ENCODE measurements around the gene MYOM1.
A peak's percentile ranks its signal among the peaks of the same experiment; 100 is the strongest.
"Not testable (repeated sequence)": the region's sequence is repeated elsewhere in the genome, so short reads cannot be mapped to it uniquely, and the experiment has no call there.

MYOM1 gene

DNA sequence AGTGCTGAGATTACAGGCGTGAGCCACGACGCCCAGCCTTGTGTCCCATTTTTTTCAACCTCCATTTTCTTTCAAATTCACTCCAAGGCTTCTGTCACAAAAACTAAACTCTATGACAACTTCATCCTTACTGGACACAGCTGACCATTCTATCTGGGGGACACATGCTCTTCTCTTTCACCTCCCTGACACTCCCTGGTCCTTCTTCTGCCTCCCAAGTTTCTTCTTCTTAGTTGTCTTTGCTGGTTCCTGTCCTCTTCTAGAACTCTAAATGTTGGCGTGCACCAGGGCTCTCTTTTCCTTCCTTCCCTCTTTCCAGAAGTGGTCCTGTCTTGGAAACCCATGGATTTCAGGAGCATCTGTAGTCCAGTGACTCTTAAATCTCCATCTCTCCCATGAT, 166.7 kb downstream of the MYOM1 start:
- DNase-seq, result no peak

DNA sequence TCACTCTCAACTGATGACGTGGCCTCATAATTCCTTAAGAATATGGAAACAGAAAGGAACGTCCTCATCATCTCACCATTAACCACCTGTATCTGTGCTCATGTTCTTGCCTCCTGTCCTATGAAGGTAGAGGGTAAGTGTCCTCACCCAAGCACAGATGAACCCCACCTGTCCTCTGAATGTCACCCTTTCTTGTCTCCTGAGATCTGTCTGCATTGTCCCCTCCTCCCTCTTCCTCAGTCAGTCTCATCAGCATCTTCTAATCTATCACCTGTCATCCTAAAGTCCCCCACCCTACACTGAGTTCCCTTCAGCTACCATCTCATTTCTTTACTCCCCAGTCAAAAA, 167.4 kb downstream of the MYOM1 start:
- DNase-seq, result no peak

GRCh38 chr18:3051718-3052410, 167.9 kb downstream of the MYOM1 start:
- peak; percentile 68 for DNase-seq

- not testable (repeated sequence) for DNase-seq
These were observed 169.8 kb downstream of the MYOM1 start for GRCh38 chr18:3049897-3050454.

DNA sequence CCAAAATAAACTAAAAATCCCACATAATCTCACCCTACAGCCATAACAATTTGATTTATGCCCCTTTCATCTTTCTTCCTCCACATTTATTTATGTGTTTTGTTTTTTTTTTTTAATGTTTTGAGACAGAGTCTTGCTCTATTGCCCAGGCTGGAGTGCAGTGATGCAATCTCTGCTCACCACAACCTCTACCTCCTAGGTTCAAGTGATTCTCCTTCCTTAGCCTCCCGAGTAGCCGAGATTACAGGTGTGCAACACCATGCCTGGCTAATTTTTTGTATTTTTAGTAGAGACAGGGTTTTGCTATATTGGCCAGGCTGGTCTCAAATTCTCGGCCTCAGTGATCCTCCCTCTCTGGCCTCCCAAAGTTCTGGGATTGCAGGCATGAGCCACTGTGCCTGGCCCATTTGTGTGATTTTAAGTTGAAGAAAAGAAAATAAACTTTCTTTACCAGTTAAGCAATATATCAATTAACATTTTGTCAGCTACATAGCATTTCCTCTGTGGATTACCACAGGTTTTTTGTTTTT, 170.9 kb downstream of the MYOM1 start:
- DNase-seq, result no peak

DNA sequence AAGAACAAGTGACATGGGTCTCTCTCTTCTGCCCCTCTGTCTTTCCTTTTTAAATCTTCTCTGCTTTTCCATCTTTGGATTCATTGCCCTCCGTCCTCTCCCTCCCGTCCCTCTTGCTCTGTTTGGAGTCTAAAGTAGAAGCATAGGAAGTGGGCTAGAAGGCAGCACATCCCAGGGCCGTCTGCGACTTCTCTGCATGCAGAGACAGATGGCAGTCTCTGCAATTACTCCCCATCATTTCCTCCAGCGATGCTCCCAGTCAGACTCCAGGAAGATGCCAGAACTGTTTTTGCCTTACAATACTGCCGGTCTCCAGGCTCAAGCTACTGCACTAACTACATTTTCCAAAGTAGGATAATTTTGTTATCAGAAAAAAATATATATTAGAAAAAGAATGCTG, 171.6 kb downstream of the MYOM1 start:
- DNase-seq, result no peak

DNA sequence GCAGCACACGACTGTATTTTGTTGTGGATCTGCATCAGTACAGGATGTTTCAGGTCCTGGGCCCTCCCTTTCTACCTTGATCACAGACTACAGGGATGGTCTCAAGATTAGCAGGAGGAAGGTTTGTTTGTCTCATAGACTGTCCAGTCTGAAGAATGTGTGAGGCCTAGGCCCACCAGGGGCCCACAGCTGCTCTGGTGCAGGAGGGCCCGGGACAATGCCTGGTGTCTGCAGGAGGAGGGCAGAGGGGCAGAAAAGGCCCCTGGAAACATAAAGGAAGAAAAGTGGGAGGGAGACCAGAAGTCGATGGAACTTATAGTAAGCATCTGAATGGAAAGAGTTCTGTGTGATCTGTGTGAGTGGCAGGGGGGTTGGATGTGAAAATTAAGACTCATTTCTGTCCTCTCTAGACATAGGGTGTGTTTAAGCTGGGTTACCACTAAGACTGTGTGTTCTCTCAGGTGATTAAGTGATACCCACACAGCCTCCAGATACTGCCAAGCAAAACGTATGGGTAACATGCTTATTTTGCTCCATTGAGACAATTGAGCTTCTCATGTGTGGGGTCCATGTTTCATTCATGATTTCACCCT, 173.5 kb downstream of the MYOM1 start:
- DNase-seq, result no peak

GRCh38 chr18:3044931-3045698, 174.7 kb downstream of the MYOM1 start:
- DNase-seq, result no peak

DNA sequence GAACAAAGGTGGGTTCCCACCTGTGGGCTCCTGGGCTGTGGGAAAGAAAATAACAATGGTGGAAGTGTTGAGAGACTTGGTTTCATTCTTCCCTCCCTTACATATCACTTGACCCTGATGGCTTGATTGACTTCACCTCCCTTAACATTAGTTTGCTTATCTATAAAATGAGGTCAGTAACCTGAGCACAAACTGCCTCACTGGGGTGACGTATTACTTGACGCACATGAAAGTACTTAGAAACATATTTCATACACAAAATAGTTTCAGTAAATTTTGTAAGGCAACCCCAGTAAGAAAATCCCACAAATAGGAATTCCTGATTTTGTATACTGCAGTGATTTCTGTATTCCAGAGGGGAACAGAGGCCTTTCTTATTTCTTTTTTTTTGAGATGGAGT, 177.4 kb downstream of the MYOM1 start:
- DNase-seq, result no peak

- no peak for DNase-seq
These were observed 177.9 kb downstream of the MYOM1 start for GRCh38 chr18:3041843-3042242.

GRCh38 chr18:3040881-3041280, 178.9 kb downstream of the MYOM1 start:
- no peak for DNase-seq

DNA sequence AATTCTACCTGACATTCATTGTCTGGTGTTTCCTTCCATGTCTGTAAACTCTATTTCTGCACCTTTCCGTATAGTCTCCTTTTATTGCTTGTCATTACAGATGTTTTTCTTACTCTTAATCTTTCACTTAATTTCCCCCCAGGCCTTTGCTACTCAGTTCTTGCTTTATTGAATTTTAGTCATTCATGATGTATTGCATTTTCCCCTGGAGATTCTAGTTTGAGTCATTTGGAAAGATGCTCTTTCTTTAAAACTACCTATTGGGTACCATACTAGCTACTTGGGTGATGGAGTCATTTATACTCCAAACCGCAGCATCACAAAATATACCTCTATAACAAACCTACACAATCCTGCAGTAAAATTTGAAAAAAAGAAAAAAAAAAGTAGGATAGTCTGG, 179.6 kb downstream of the MYOM1 start:
- DNase-seq, result no peak

DNA sequence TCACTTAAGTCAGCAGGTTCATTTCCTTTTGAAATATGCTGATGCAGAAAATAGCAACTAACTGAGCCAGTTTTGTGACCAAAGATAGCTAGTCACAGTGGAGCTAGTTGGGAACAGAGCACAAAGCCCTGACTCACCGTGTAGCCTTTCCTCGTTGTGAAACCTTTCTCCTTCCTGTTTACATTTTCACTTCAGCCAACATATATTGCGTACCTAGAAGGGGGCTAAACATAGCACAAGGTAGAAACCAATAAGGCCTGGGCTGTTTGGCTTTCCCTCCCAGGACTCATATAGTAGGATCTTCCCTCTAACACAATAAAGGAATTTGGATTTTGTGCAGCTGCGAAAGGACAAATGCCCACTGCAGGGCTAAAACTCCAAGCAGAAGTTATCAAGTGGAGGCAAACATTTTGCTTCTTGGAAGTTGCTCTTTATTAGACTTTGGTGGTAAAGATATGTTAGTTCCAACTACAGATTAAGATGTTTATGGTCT, 182.3 kb downstream of the MYOM1 start:
- DNase-seq, result peak; percentile 75

DNA sequence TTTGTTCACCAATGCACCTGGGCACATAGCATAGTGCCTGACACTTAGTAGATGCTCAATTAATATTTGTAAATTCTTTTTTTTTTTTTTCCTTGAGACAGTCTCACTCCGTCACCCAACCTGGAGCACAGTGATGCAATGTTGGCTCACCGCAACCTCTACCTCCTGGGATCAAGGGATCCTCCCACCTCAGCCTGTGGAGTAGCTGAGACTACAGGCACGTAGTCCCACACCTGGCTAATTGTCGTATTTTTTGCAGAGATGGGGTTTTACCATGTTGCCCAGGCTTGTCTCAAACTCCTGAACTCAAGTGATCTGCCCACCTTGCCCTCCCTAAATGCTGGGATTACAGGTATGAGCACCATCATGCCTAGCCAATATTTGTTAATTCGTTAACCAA, 183.7 kb downstream of the MYOM1 start:
- no peak for DNase-seq

- DNase-seq, result no peak
These were observed 184.1 kb downstream of the MYOM1 start for GRCh38 chr18:3035635-3036034.

GRCh38 chr18:3032721-3033120, 187.0 kb downstream of the MYOM1 start:
- no peak for DNase-seq

DNA sequence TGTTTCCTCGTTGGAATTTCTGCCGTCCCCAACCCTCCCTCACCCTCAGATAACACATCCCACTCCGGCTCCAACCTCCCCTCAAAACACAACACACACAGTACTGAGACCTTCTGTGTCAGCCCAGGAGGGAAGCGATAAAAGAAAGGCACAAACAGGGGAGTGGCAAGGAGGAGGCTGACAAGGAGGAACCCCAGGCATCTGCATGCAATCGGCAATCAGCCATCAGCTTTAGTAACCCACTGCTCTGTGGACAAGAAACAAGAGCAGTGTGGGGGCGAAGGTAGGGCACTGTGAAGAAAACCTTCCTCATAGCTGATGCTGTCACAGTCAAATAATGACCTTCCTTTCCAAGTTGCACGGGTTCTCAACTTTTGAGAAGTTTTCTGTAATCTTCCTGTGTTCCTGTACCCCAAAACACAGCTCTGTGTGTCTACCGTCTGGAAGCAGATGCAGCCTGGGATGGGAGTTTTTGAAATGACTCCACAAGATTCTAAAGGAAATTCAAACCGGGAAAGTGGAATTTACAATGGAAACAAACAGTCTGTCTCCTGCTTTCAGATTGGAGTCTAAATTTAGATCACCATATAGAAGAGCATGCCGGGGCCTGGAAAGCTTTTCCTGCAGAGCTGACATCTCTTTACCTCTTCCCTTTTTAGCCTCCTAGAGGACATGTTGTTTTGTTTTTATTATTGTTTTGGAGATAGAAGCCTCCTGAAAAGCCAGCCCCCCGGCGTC, 190.4 kb downstream of the MYOM1 start:
- no peak for DNase-seq

- not testable (repeated sequence) for DNase-seq
These were observed 191.7 kb downstream of the MYOM1 start for GRCh38 chr18:3028115-3028514.

DNA sequence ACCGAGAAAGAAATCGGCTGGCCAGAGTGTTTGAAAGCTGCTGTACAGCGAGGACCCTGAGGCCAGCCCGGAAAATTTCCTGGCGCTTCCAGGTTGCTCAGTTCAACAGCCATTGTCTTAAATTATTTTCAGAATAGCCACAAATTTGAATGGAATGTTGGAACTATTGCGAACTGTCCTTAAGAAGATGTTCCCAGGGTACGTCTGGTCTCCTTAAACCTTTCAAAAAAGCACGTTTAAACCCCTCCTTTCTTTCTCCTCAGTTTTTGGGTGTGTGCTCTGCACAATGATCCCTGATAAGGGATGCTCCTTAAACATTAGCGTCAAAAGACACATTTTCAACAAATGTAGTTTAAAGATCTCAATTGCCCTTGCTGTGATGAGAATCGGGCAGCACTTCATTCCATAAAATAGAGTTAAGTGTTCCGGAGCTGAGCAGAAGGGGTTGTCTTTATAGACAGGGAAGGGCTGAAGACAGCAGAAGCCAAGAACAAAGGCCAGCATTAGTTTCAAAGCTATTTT, 192.3 kb downstream of the MYOM1 start:
- no peak for DNase-seq

GRCh38 chr18:3025544-3025943, 194.2 kb downstream of the MYOM1 start:
- no peak for DNase-seq

DNA sequence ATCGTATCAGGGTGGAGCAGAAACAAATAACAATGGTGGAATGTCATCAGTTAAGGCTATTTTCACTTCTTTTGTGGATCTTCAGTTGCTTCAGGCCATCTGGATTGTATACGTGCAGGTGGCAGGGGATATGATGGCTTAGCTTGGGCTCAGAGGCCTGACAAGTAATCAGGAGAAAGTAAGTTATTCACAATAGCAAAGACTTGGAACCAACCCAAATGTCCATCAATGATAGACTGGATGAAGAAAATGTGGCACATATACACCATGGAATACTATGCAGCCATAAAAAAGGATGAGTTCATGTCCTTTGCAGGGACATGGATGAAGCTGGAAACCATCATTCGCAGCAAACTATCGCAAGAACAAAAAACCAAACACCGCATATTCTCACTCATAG, 196.2 kb downstream of the MYOM1 start:
- not testable (repeated sequence) for DNase-seq

Measured in MV-4-11 (cell line).